Myocyte (in vitro differentiated cells): ENCODE measurements around the gene NCAPD2. TPM values are rescaled to one million over a fixed set of nuclear protein-coding genes. Genes with fewer than 3 reads are reported as not detected.

ENCODE experiments used
- DNase-seq: peaks from one replicate; pipeline ENCODE4 v3.0.0-alpha.2; 2012; ENCODE audit warnings: low read depth
- polyA plus RNA-seq: library from polyadenylated mRNA; unstranded; fragments of >200 nt; gene quantifications from one replicate; pipeline ENCODE4 v1.2.1, GENCODE V29; 2012; ENCODE audit warnings: missing spikeins
- total RNA-seq: library from RNA; depleted of rRNA; stranded (reverse); fragments of >200 nt; gene quantifications from 2 replicates; pipeline ENCODE4 v1.2.3, GENCODE V29; 2014

The NCAPD2 gene
- total RNA-seq = 15.5 and 40.4 TPM in 2 replicates
- 17.4 TPM for polyA plus RNA-seq

GRCh38 chr12:6493497-6494257, at the start of gene NCAPD2:
Gene NCAPD2, plus strand, starts transcription at chr12:6494102. Its CDS starts 997 bp downstream, at chr12:6495099.
- peak; percentile 97 for DNase-seq

GRCh38 chr12:6444704-6445688, 48.9 kb upstream of the NCAPD2 start, which contains the start of gene CD27:
Gene CD27, plus strand, starts transcription at chr12:6444955. Its CDS starts 141 bp downstream, at chr12:6445096.
- no peak for DNase-seq

GRCh38 chr12:6450091-6450868, 43.6 kb upstream of the NCAPD2 start:
- DNase-seq = peak; percentile 75

GRCh38 chr12:6450869-6451347, 43.0 kb upstream of the NCAPD2 start:
- DNase-seq = no peak

- peak; percentile 95 for DNase-seq
Observed at GRCh38 chr12:6451348-6452244, 42.3 kb upstream of the NCAPD2 start, which contains the start of gene TAPBPL. Gene TAPBPL, plus strand, starts transcription at chr12:6452042. Its CDS starts 207 bp downstream, at chr12:6452249.

- DNase-seq = peak; percentile 59
Observed at GRCh38 chr12:6452245-6452943, 41.5 kb upstream of the NCAPD2 start.

GRCh38 chr12:6452944-6453630, 40.8 kb upstream of the NCAPD2 start:
- DNase-seq = peak; percentile 57

- DNase-seq = no peak
Observed at GRCh38 chr12:6457220-6457945, 36.5 kb upstream of the NCAPD2 start.

- no peak for DNase-seq
Observed at GRCh38 chr12:6458281-6459003, 35.5 kb upstream of the NCAPD2 start.

- DNase-seq = peak; percentile 57
Observed at GRCh38 chr12:6459004-6459337, 34.9 kb upstream of the NCAPD2 start.

GRCh38 chr12:6460751-6461371, 33.0 kb upstream of the NCAPD2 start:
- no peak for DNase-seq

- no peak for DNase-seq
Observed at GRCh38 chr12:6461401-6462233, 32.3 kb upstream of the NCAPD2 start.

GRCh38 chr12:6462234-6462995, 31.5 kb upstream of the NCAPD2 start:
- DNase-seq = no peak

GRCh38 chr12:6463216-6463615, 30.7 kb upstream of the NCAPD2 start:
- DNase-seq = no peak

- no peak for DNase-seq
Observed at GRCh38 chr12:6463858-6464257, 30.0 kb upstream of the NCAPD2 start.
